Fibroblast of lung (primary cell): ENCODE measurements around the gene GPR37L1.

Experiments
- CTCF ChIP-seq, 2 donors: IDR thresholded peaks in 1 of 2; conservative IDR thresholded peaks in 1 of 2; 1 replicate in 1 of 2; 2 replicates in 1 of 2; pipeline ENCODE4 v1.5.1; 2011 to 2012; ENCODE audit warnings: low read length in 2 of 2, control low read depth in 1 of 2, inconsistent platforms in 1 of 2, low read depth in 1 of 2, mild to moderate bottlenecking in 1 of 2
- EZH2 ChIP-seq: IDR thresholded peaks from 2 replicates; pipeline ENCODE4 v1.5.1; 2012; ENCODE audit warnings: low read length, control low read depth, mild to moderate bottlenecking; ENCODE audit errors: missing control alignments

- TF ChIP-seq CTCF (conservative IDR thresholded peaks at IDR 0.05 in 1 of 2, IDR thresholded peaks at IDR 0.05 in 1 of 2; ENCODE audit: low read depth in 1 of 2, low read length in 2 of 2) (no peak), EZH2 (no peak)
These were observed 39.9 kb downstream of the GPR37L1 start for GRCh38 chr1:202162418-202163280.
